Measurements from ENCODE around the gene CCL8.

CCL8 gene

GRCh38 chr17:34301986-34302385 is 17.2 kb upstream of the CCL8 start:
- H3K36me3 Mint-ChIP-seq (ENCODE audit: insufficient read depth): no peaks in the 10 kb centered on the region
- H3K27me3 Mint-ChIP-seq: peaks cover 47% of the 10 kb centered on the region
- no peak overlapping the region for H3K4me3 Mint-ChIP-seq
- no peaks in the 10 kb centered on the region for H3K9me3 Mint-ChIP-seq
- no peak overlapping the region for H3K27ac Mint-ChIP-seq (ENCODE audit: low read depth)
- DNase-seq (ENCODE audit: low spot score in 2 of 2): no peak
- ATAC-seq (replicated peaks; ENCODE audit: extremely low read depth, poor library complexity, severe bottlenecking): no peak
- H3K4me1 Mint-ChIP-seq: no peaks in the 10 kb centered on the region

DNA sequence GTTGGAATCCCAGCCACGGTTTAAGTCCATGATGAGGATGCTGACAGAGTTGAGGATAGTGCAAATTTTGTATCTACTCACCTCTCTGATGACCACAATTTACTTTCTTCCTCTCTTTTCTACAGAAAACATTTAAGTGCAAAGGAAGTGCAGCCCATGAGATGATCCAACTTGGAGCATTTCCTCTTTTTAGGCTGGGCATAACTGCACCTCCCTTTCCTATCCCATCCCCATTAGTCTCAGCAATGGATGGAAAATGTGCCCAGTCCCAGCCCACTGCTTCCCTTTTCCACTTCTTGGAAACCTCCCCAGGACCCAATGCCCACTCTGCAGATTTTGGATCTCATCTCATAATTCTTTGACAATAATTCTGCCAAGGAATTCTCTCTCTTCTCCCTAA is 16.6 kb upstream of the CCL8 start:
- no peak overlapping the region for H3K27ac Mint-ChIP-seq (ENCODE audit: low read depth)
- H3K9me3 Mint-ChIP-seq: no peaks in the 10 kb centered on the region
- H3K27me3 Mint-ChIP-seq: peaks cover 53% of the 10 kb centered on the region
- H3K4me1 Mint-ChIP-seq: no peaks in the 10 kb centered on the region
- no peak overlapping the region for H3K4me3 Mint-ChIP-seq
- no peaks in the 10 kb centered on the region for H3K36me3 Mint-ChIP-seq (ENCODE audit: insufficient read depth)
- ATAC-seq (replicated peaks; ENCODE audit: extremely low read depth, poor library complexity, severe bottlenecking) (no peak), DNase-seq (ENCODE audit: low spot score in 2 of 2) (no peak)

DNA sequence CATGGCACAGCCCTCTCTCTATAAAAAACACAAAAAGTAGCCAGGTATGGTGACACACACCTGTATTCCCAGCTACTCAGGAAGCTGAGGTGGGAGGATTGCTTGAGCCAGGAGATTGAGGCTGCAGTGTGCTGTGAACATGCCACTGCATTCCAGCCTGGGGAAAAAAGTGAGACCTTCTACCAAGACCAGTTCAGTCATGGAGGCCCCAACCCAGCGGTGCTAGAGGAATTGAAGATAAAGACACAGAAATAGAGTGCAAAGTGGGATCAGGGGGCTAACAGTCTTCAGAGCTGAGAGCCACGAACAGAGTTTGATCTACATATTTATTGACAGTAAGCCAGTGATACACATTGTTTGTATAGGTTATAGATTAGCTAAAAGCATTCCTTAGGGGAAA is 15.6 kb upstream of the CCL8 start:
- Mint-ChIP-seq H3K27me3 (peaks cover 51% of the 10 kb centered on the region), H3K4me1 (no peaks in the 10 kb centered on the region), H3K27ac (ENCODE audit: low read depth) (no peak overlapping the region), H3K4me3 (no peak overlapping the region), H3K36me3 (ENCODE audit: insufficient read depth) (no peaks in the 10 kb centered on the region), H3K9me3 (no peaks in the 10 kb centered on the region)
- DNase-seq (ENCODE audit: low spot score in 2 of 2) (no peak), ATAC-seq (replicated peaks; ENCODE audit: extremely low read depth, poor library complexity, severe bottlenecking) (no peak)

DNA sequence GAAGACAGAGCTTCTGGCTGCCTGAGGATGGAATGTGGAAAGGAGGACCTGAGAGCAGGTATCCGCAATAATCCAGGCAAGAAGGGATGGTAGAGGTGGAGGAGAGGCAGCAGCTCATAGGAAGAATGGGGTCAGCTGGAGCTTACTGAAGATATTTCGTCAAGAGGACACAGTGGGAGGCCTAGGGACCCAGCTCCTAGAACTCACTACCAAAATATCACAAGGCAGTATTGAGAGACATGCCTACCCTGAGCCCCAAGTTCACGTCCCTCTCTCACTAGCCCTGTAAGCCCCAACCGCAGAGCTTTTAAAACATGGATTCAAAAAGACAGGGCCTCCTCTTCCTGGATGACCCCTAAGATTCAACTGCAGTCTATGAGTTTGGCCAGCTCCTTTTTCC is 14.2 kb upstream of the CCL8 start:
- no peaks in the 10 kb centered on the region for H3K4me1 Mint-ChIP-seq
- DNase-seq (ENCODE audit: low spot score in 2 of 2) (no peak), ATAC-seq (replicated peaks; ENCODE audit: extremely low read depth, poor library complexity, severe bottlenecking) (no peak)
- no peak overlapping the region for H3K27ac Mint-ChIP-seq (ENCODE audit: low read depth)
- H3K4me3 Mint-ChIP-seq: no peak overlapping the region
- no peaks in the 10 kb centered on the region for H3K36me3 Mint-ChIP-seq (ENCODE audit: insufficient read depth)
- H3K9me3 Mint-ChIP-seq: no peaks in the 10 kb centered on the region
- H3K27me3 Mint-ChIP-seq: peaks cover 48% of the 10 kb centered on the region

DNA sequence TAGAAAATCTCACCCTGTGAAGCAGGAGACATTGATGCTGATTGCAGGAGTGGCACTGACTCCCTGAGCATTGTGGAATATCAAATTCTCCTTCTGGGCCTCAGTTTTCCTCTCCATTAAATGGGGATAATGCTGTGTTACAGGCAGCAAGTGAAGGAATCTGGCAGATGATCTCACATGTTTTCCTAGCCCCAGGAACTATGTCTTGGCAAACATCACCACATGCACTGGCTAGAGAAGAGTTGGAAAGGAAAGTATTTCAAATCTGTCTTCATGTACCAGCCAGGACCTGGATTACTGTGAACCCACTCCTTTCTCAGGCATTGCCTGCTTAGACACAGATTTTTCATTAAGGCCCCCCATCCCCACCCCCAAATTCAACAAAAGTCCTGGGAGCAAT is 13.6 kb upstream of the CCL8 start:
- no peak for DNase-seq (ENCODE audit: low spot score in 2 of 2)
- Mint-ChIP-seq H3K27ac (ENCODE audit: low read depth) (no peak overlapping the region), H3K27me3 (peaks cover 46% of the 10 kb centered on the region), H3K4me3 (no peak overlapping the region), H3K4me1 (no peaks in the 10 kb centered on the region), H3K36me3 (ENCODE audit: insufficient read depth) (no peaks in the 10 kb centered on the region), H3K9me3 (no peaks in the 10 kb centered on the region)
- ATAC-seq (replicated peaks; ENCODE audit: extremely low read depth, poor library complexity, severe bottlenecking): no peak

DNA sequence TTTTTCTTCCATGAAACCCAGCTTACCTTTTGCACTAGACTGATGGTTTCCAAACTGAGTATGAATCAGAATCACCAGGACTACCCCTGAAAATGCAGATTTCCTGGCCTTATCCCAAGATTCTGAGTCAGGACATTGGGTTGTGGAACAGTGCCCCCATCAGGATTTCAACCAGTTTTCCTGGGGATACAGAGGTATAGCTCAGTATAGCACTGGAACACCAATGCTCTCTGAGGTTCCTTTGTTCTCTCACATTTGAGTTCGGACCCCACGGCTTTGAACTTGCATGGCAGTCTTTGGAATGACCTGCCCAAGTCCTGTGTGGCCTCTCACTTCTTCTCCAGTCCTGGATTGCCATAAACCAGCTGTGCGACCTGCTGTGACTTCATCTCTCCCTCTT is 12.8 kb upstream of the CCL8 start:
- Mint-ChIP-seq H3K4me1 (no peaks in the 10 kb centered on the region), H3K36me3 (ENCODE audit: insufficient read depth) (no peaks in the 10 kb centered on the region)

GRCh38 chr17:34307110-34307509 is 12.1 kb upstream of the CCL8 start:
- no peaks in the 10 kb centered on the region for H3K9me3 Mint-ChIP-seq
- ATAC-seq (replicated peaks; ENCODE audit: extremely low read depth, poor library complexity, severe bottlenecking) (no peak), DNase-seq (ENCODE audit: low spot score in 2 of 2) (no peak)
- H3K4me1 Mint-ChIP-seq: no peaks in the 10 kb centered on the region
- no peak overlapping the region for H3K4me3 Mint-ChIP-seq
- H3K27ac Mint-ChIP-seq (ENCODE audit: low read depth): no peak overlapping the region
- no peaks in the 10 kb centered on the region for H3K36me3 Mint-ChIP-seq (ENCODE audit: insufficient read depth)
- peaks cover 33% of the 10 kb centered on the region for H3K27me3 Mint-ChIP-seq

More for the DNA sequence above, 12.8 kb upstream of the CCL8 start:
- H3K9me3 Mint-ChIP-seq: no peaks in the 10 kb centered on the region
- no peak overlapping the region for H3K4me3 Mint-ChIP-seq
- DNase-seq (ENCODE audit: low spot score in 2 of 2) (no peak), ATAC-seq (replicated peaks; ENCODE audit: extremely low read depth, poor library complexity, severe bottlenecking) (no peak)
- peaks cover 38% of the 10 kb centered on the region for H3K27me3 Mint-ChIP-seq
- H3K27ac Mint-ChIP-seq (ENCODE audit: low read depth): no peak overlapping the region

DNA sequence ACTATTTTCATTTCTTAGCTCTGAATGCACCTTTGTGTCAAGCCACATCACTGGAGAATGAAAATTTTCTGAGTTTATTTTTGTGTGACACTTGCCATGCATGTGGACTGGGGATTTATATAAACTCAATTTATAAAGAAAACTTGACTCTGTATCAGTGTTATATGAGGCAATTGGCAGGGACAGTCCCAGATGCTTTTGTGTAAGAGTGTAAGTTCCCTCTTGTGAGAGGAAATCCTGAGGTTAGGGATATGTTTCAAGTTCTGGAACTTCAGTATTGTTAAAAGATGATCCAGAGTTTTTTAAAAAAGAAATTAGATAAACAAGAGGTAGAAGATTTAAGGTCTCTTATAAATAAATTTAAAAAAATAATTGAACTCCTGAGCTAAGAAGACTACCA is 10.9 kb upstream of the CCL8 start:
- DNase-seq (ENCODE audit: low spot score in 2 of 2) (no peak), ATAC-seq (replicated peaks; ENCODE audit: extremely low read depth, poor library complexity, severe bottlenecking) (no peak)
- H3K36me3 Mint-ChIP-seq (ENCODE audit: insufficient read depth): no peaks in the 10 kb centered on the region
- no peak overlapping the region for H3K27ac Mint-ChIP-seq (ENCODE audit: low read depth)
- no peaks in the 10 kb centered on the region for H3K4me1 Mint-ChIP-seq
- H3K9me3 Mint-ChIP-seq: no peaks in the 10 kb centered on the region
- peaks cover 44% of the 10 kb centered on the region for H3K27me3 Mint-ChIP-seq
- no peak overlapping the region for H3K4me3 Mint-ChIP-seq

DNA sequence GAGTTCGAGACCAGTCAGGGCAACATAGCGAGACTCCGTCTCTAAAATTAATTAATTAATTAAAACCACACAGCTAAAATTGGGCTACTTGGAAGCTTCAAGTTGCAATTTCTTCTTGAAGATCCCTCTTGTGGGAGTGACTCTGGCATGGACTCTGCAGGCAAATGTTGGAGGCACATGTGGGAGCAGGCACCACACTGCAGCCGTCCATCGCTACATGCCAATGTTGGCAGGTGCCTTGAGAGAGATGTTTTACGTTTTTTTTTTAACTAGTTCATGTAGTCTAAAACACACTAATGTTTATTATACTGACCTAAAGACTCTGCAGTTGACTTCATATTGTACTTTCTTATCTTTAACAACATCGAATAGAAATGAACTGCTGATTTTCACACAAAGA is 7.9 kb upstream of the CCL8 start:
- ATAC-seq (replicated peaks; ENCODE audit: extremely low read depth, poor library complexity, severe bottlenecking): no peak
- no peak overlapping the region for H3K4me3 Mint-ChIP-seq
- no peak overlapping the region for H3K27ac Mint-ChIP-seq (ENCODE audit: low read depth)
- no peaks in the 10 kb centered on the region for H3K4me1 Mint-ChIP-seq
- H3K27me3 Mint-ChIP-seq: peaks cover 71% of the 10 kb centered on the region
- no peaks in the 10 kb centered on the region for H3K36me3 Mint-ChIP-seq (ENCODE audit: insufficient read depth)
- no peaks in the 10 kb centered on the region for H3K9me3 Mint-ChIP-seq
- DNase-seq (ENCODE audit: low spot score in 2 of 2): no peak

- no peak for DNase-seq (ENCODE audit: low spot score in 2 of 2)
- peaks cover 71% of the 10 kb centered on the region for H3K27me3 Mint-ChIP-seq
- no peaks in the 10 kb centered on the region for H3K4me1 Mint-ChIP-seq
- no peak overlapping the region for H3K27ac Mint-ChIP-seq (ENCODE audit: low read depth)
- H3K9me3 Mint-ChIP-seq: no peaks in the 10 kb centered on the region
- ATAC-seq (replicated peaks; ENCODE audit: extremely low read depth, poor library complexity, severe bottlenecking): no peak
- H3K36me3 Mint-ChIP-seq (ENCODE audit: insufficient read depth): no peaks in the 10 kb centered on the region
- H3K4me3 Mint-ChIP-seq: no peak overlapping the region
Measured at GRCh38 chr17:34312080-34312479, 7.2 kb upstream of the CCL8 start.

GRCh38 chr17:34313164-34313563 is 6.1 kb upstream of the CCL8 start:
- H3K9me3 Mint-ChIP-seq: no peaks in the 10 kb centered on the region
- ATAC-seq (replicated peaks; ENCODE audit: extremely low read depth, poor library complexity, severe bottlenecking) (no peak), DNase-seq (ENCODE audit: low spot score in 2 of 2) (no peak)
- no peaks in the 10 kb centered on the region for H3K36me3 Mint-ChIP-seq (ENCODE audit: insufficient read depth)
- H3K27ac Mint-ChIP-seq (ENCODE audit: low read depth): no peak overlapping the region
- peaks cover 72% of the 10 kb centered on the region for H3K27me3 Mint-ChIP-seq
- H3K4me3 Mint-ChIP-seq: no peak overlapping the region
- no peaks in the 10 kb centered on the region for H3K4me1 Mint-ChIP-seq

GRCh38 chr17:34314279-34314678 is 5.0 kb upstream of the CCL8 start:
- no peak for ATAC-seq (replicated peaks; ENCODE audit: extremely low read depth, poor library complexity, severe bottlenecking)
- Mint-ChIP-seq H3K4me1 (no peaks in the 10 kb centered on the region), H3K4me3 (no peak overlapping the region), H3K36me3 (ENCODE audit: insufficient read depth) (no peaks in the 10 kb centered on the region), H3K9me3 (no peaks in the 10 kb centered on the region), H3K27ac (ENCODE audit: low read depth) (no peak overlapping the region), H3K27me3 (peaks cover 71% of the 10 kb centered on the region)
- no peak for DNase-seq (ENCODE audit: low spot score in 2 of 2)

DNA sequence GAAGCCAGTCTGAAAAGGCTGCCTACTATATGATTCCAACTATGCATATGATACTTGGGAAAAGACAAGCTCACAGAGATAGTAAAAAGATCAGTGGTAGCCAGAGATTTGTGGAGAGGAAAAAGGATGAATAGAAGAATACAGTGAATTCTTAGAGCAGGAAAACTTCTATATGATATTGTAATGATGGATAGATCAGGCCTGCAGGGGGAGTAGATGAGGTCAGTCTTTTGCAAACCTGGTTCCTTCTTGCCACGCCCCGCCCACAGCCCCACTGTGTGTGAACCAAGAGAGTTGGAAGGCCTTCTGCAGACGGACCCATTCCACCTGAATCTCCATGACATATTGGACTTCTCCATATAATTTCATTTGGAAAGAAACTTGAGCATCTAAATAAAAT is 761 bp upstream of the CCL8 start:
- Mint-ChIP-seq H3K4me3 (no peak overlapping the region), H3K27ac (ENCODE audit: low read depth) (no peak overlapping the region), H3K4me1 (no peaks in the 10 kb centered on the region), H3K36me3 (ENCODE audit: insufficient read depth) (no peaks in the 10 kb centered on the region), H3K27me3 (peaks cover 64% of the 10 kb centered on the region), H3K9me3 (no peaks in the 10 kb centered on the region)
- DNase-seq (ENCODE audit: low spot score in 2 of 2) (no peak), ATAC-seq (replicated peaks; ENCODE audit: extremely low read depth, poor library complexity, severe bottlenecking) (no peak)

GRCh38 chr17:34321964-34322363 is 2.7 kb downstream of the CCL8 start:
- no peak overlapping the region for H3K27ac Mint-ChIP-seq (ENCODE audit: low read depth)
- no peaks in the 10 kb centered on the region for H3K36me3 Mint-ChIP-seq (ENCODE audit: insufficient read depth)
- peaks cover 6% of the 10 kb centered on the region for H3K9me3 Mint-ChIP-seq
- no peak for ATAC-seq (replicated peaks; ENCODE audit: extremely low read depth, poor library complexity, severe bottlenecking)
- no peak for DNase-seq (ENCODE audit: low spot score in 2 of 2)
- no peaks in the 10 kb centered on the region for H3K4me1 Mint-ChIP-seq
- no peak overlapping the region for H3K4me3 Mint-ChIP-seq
- peaks cover 57% of the 10 kb centered on the region for H3K27me3 Mint-ChIP-seq

Data from central memory CD8-positive, alpha-beta T cell (primary cell).